HCT116 (cell line): Measurements from ENCODE around the gene KYNU. TPM values are rescaled to one million over a fixed set of nuclear protein-coding genes. Genes with fewer than 3 reads are reported as not detected.

ENCODE experiments used
- ATAC-seq: fragments of 200-7000 bp; cut with Tn5 transposase; 2 replicates; pipeline ENCODE4 v1.9.1; 2020; ENCODE audit warnings: mild to moderate bottlenecking, moderate library complexity
- BruUV-seq: library from RNA; stranded (reverse); fragments of 400-500 nt; replicated peaks from 2 replicates; lab custom pipeline; 2021; lab: Mats Ljungman, UMichigan
- CTCF ChIA-PET: fragments of 300-600 bp; sonication (Branson Sonifier 250); formaldehyde crosslinking; loops from one replicate; lab custom pipeline; 2021; ENCODE audit warnings: antibody characterized with exemption; lab: Charles Lee
- POLR2A ChIA-PET: fragments of 300-600, 350-600 bp; sonication (Branson Sonifier 250); formaldehyde crosslinking; loops from one replicate; lab custom pipeline; 2021; ENCODE audit warnings: antibody characterized with exemption; lab: Charles Lee
- RAD21 ChIA-PET, 2 experiments: fragments of 300-600 bp; sonication (Branson Sonifier 250); formaldehyde crosslinking; loops; one replicate each; lab custom pipeline; 2023; ENCODE audit warnings: low total read pairs in 2 of 2; ENCODE audit not compliant: uncharacterized antibody in 2 of 2, unreplicated experiment in 2 of 2, low non-redundant PET in 1 of 2; lab: Charles Lee
- DNase-seq: peaks from one replicate; pipeline ENCODE4 v3.0.0-alpha.2; 2010; ENCODE audit warnings: low read depth, low spot score
- H2AFZ ChIP-seq: fragments of 200-600 bp; shearing (Covaris generic), sonication (generic); 2 replicates; pipeline ENCODE4 v1.6.1; 2017; ENCODE audit warnings: low read depth, mixed run types, mixed read lengths, antibody characterized with exemption, low read length; ENCODE audit not compliant: poor library complexity, severe bottlenecking
- H3K27ac ChIP-seq: 2 replicates; pipeline ENCODE4 v1.5.1; 2012; ENCODE audit warnings: low read depth, low read length
- H3K27me3 ChIP-seq: fragments of 200-600 bp; sonication (generic); 2 replicates; pipeline ENCODE4 v1.6.1; 2016; ENCODE audit warnings: mixed run types, low read length, mixed read lengths; ENCODE audit not compliant: insufficient read depth
- H3K36me3 ChIP-seq, 2 experiments: fragments of 200-500 bp in 1 of 2; fragments of 200-600 bp in 1 of 2; sonication (Bioruptor generic) in 1 of 2; sonication (generic) in 1 of 2; 2 replicates each; pipeline versions ENCODE4 v1.5.1 to v1.6.1; 2014 to 2016; ENCODE audit warnings: low read length in 2 of 2, inconsistent platforms in 1 of 2, mixed read lengths in 1 of 2, mixed run types in 1 of 2; ENCODE audit not compliant: insufficient read depth in 2 of 2, control insufficient read depth in 1 of 2
- H3K4me1 ChIP-seq, 2 experiments: fragments of 200-600 bp in 1 of 2; sonication (generic) in 1 of 2; 2 replicates each; pipeline versions ENCODE4 v1.5.1 to v1.6.1; 2012 to 2017; ENCODE audit warnings: low read length in 2 of 2, inconsistent platforms in 1 of 2, mild to moderate bottlenecking in 1 of 2, mixed read lengths in 1 of 2, mixed run types in 1 of 2, moderate library complexity in 1 of 2; ENCODE audit not compliant: insufficient read depth in 2 of 2, control insufficient read depth in 1 of 2
- H3K4me2 ChIP-seq: fragments of 200-600 bp; sonication (generic); 2 replicates; pipeline ENCODE4 v1.6.1; 2017; ENCODE audit warnings: mixed run types, low read length, mixed read lengths
- H3K4me3 ChIP-seq, 2 experiments: fragments of 200-600 bp in 1 of 2; sonication (generic) in 1 of 2; replicated peaks in 1 of 2; 2 replicates each; pipeline ENCODE4 v1.5.1; 2011 to 2016; ENCODE audit warnings: low read length in 2 of 2, control low read depth in 1 of 2, low read depth in 1 of 2, mild to moderate bottlenecking in 1 of 2, mixed read lengths in 1 of 2, mixed run types in 1 of 2
- H3K79me2 ChIP-seq: fragments of 200-600 bp; sonication (generic); 2 replicates; pipeline ENCODE4 v1.6.1; 2017; ENCODE audit warnings: mild to moderate bottlenecking, mixed run types, low read length, moderate library complexity, mixed read lengths; ENCODE audit not compliant: insufficient read depth
- H3K9ac ChIP-seq: fragments of 200-600 bp; sonication (generic); 2 replicates; pipeline ENCODE4 v1.6.1; 2016; ENCODE audit warnings: low read length, mixed read lengths
- H3K9me2 ChIP-seq: fragments of 200-600 bp; sonication (generic), shearing (Covaris generic); 2 replicates; pipeline ENCODE4 v1.6.1; 2017; ENCODE audit warnings: mixed run types, mild to moderate bottlenecking, moderate library complexity; ENCODE audit not compliant: insufficient read depth
- H3K9me3 ChIP-seq, 2 experiments: fragments of 200-500 bp in 1 of 2; fragments of 200-600 bp in 1 of 2; sonication (Bioruptor generic) in 1 of 2; sonication (generic) in 1 of 2; 2 replicates each; pipeline ENCODE4 v1.6.1; 2014 to 2017; ENCODE audit warnings: low read length in 2 of 2, mixed read lengths in 2 of 2, inconsistent platforms in 1 of 2, low read depth in 1 of 2, mild to moderate bottlenecking in 1 of 2, mixed run types in 1 of 2, moderate library complexity in 1 of 2; ENCODE audit not compliant: control insufficient read depth in 1 of 2, insufficient read depth in 1 of 2
- H4K20me1 ChIP-seq: fragments of 200-600 bp; sonication (generic), shearing (Covaris generic); 2 replicates; pipeline ENCODE4 v1.6.1; 2017; ENCODE audit warnings: mixed run types, mild to moderate bottlenecking, moderate library complexity; ENCODE audit not compliant: insufficient read depth
- CBX3 ChIP-seq: IDR thresholded peaks from 2 replicates; pipeline ENCODE4 v1.6.1; 2012; ENCODE audit warnings: low read depth
- CEBPB ChIP-seq: IDR thresholded peaks from 2 replicates; pipeline ENCODE4 v1.6.1; 2012; ENCODE audit warnings: low read depth
- CTCF ChIP-seq, 3 experiments: fragments of 200-600 bp in 1 of 3; sonication (generic) in 1 of 3; IDR thresholded peaks in 2 of 3; conservative IDR thresholded peaks in 1 of 3; 2 replicates each; pipeline ENCODE4 v1.5.1; 2012 to 2017; ENCODE audit warnings: low read depth in 2 of 3, low read length in 2 of 3, antibody characterized with exemption in 1 of 3, borderline replicate concordance in 1 of 3, control low read depth in 1 of 3, mild to moderate bottlenecking in 1 of 3, mixed read lengths in 1 of 3, mixed run types in 1 of 3, moderate library complexity in 1 of 3; ENCODE audit not compliant: insufficient read depth in 1 of 3
- EGR1 ChIP-seq: IDR thresholded peaks from 2 replicates; pipeline ENCODE4 v1.6.1; 2012; ENCODE audit warnings: low read depth
- ELF1 ChIP-seq: IDR thresholded peaks from 2 replicates; pipeline ENCODE4 v1.6.1; 2012; ENCODE audit warnings: low read depth, borderline replicate concordance
- EZH2 ChIP-seq: fragments of 200-600 bp; sonication (generic); IDR thresholded peaks from 2 replicates; pipeline ENCODE4 v1.6.1; 2017; ENCODE audit warnings: antibody characterized with exemption, mixed run types
- EZH2phosphoT487 ChIP-seq: fragments of 200-600 bp; IDR thresholded peaks from 2 replicates; pipeline ENCODE4 v1.6.1; 2018; ENCODE audit warnings: antibody characterized with exemption, borderline replicate concordance
- FOSL1 ChIP-seq: IDR thresholded peaks from 2 replicates; pipeline ENCODE4 v1.6.1; 2012; ENCODE audit warnings: low read depth
- JUND ChIP-seq: IDR thresholded peaks from 2 replicates; pipeline ENCODE4 v1.6.1; 2012
- POLR2A ChIP-seq: IDR thresholded peaks from 2 replicates; pipeline ENCODE4 v1.7.0; 2011; ENCODE audit warnings: borderline replicate concordance; ENCODE audit not compliant: insufficient read depth, insufficient read length; ENCODE audit errors: extremely low read depth
- RAD21 ChIP-seq: IDR thresholded peaks from 2 replicates; pipeline ENCODE4 v1.6.1; 2012; ENCODE audit warnings: low read depth, mild to moderate bottlenecking
- SP1 ChIP-seq: IDR thresholded peaks from 2 replicates; pipeline ENCODE4 v1.6.1; 2012; ENCODE audit warnings: low read depth
- TCF7L2 ChIP-seq: IDR thresholded peaks from 2 replicates; pipeline ENCODE4 v1.7.0; 2011; ENCODE audit warnings: borderline replicate concordance, inconsistent platforms; ENCODE audit not compliant: insufficient read depth, insufficient read length; ENCODE audit errors: extremely low read depth
- ZBTB33 ChIP-seq: IDR thresholded peaks from 2 replicates; pipeline ENCODE4 v1.6.1; 2011; ENCODE audit warnings: mild to moderate bottlenecking, low read length, moderate library complexity; ENCODE audit not compliant: insufficient replicate concordance; ENCODE audit errors: extremely low read depth
- ZFX ChIP-seq: fragments of 450-650 bp; IDR thresholded peaks from 2 replicates; pipeline ENCODE4 v1.6.1; 2017
- intact Hi-C: fragments of 100-400 bp; cut with micrococcal nuclease; formaldehyde crosslinking; loops from 2 replicates; pipeline ENCODE4 v1.10.0; 2022
- total RNA-seq: library from RNA; stranded (reverse); gene quantifications from one replicate; pipeline ENCODE4 v1.2.1, GENCODE V29; 2021; ENCODE audit not compliant: unreplicated experiment

The KYNU gene
- total RNA-seq, 1 experiment from 2014 or later = 0.22 TPM

- no peak for TF ChIP-seq TCF7L2
- no peak for TF ChIP-seq EZH2
- TF ChIP-seq ZBTB33 = no peak
- no peak for TF ChIP-seq JUND
- no peak for TF ChIP-seq RAD21
- TF ChIP-seq POLR2A = no peak
- TF ChIP-seq CEBPB = no peak
- TF ChIP-seq SP1 = no peak
- TF ChIP-seq EGR1 = no peak
Measured at GRCh38 chr2:142920571-142920970, 43.1 kb downstream of the KYNU start (continued).

- TF ChIP-seq ELF1 (no peak), FOSL1 (no peak), TCF7L2 (no peak), EGR1 (no peak), CBX3 (no peak), POLR2A (no peak), CEBPB (no peak), EZH2phosphoT487 (no peak), CTCF (IDR thresholded peaks at IDR 0.05 in 2 of 3, conservative IDR thresholded peaks at IDR 0.05 in 1 of 3; ENCODE audit: borderline replicate concordance in 1 of 3, insufficient read depth in 1 of 3, low read depth in 2 of 3, low read length in 2 of 3) (no peak), ZFX (no peak), JUND (no peak)
- H3K27me3 ChIP-seq = no peaks in the 10 kb centered on the region
- no peak for ATAC-seq
- no peak overlapping the region for H3K4me2 ChIP-seq
- RAD21 ChIA-PET = no interaction called here
- H3K9me2 ChIP-seq = no peaks in the 10 kb centered on the region
- CTCF ChIA-PET = no interaction called here
- no peaks in the 10 kb centered on the region for H3K9me3 ChIP-seq
- H3K9ac ChIP-seq = no peak overlapping the region
- H3K4me3 ChIP-seq = no peak overlapping the region
- no peaks in the 10 kb centered on the region for H3K4me1 ChIP-seq
- intact Hi-C loops = no loop called here
- H3K79me2 ChIP-seq = no peaks in the 10 kb centered on the region
- H3K36me3 ChIP-seq = no peaks in the 10 kb centered on the region
- BruUV-seq = no TSS peak
- H4K20me1 ChIP-seq = no peaks in the 10 kb centered on the region; the same call in 1 of the 2 replicates
- DNase-seq = no peak
- POLR2A ChIA-PET = no interaction called here
- H2AFZ ChIP-seq = no peak overlapping the region
- H3K27ac ChIP-seq = no peak overlapping the region
Measured at GRCh38 chr2:142926445-142926844, 49.0 kb downstream of the KYNU start.
